RWPE2 (cell line): ENCODE data around the gene HAX1.

Experiments used
- ATAC-seq: fragments of 200-7000 bp; cut with Tn5 transposase; 3 replicates; pipeline ENCODE4 v1.9.1; 2021; ENCODE audit warnings: low read depth
- DNase-seq: peaks from one replicate; pipeline ENCODE4 v3.0.0-alpha.2; 2020; ENCODE audit warnings: low spot score
- H3K27ac ChIP-seq: fragments of 450-650 bp; 2 replicates; pipeline ENCODE4 v1.5.1; 2017; ENCODE audit warnings: mild to moderate bottlenecking; ENCODE audit not compliant: poor library complexity, severe bottlenecking
- H3K27me3 ChIP-seq: fragments of 250-450 bp; sonication (Bioruptor Pico); 2 replicates; pipeline ENCODE4 v1.5.1; 2021; ENCODE audit warnings: mild to moderate bottlenecking, moderate library complexity; ENCODE audit not compliant: insufficient read depth, poor library complexity, severe bottlenecking
- H3K36me3 ChIP-seq: fragments of 250-450 bp; sonication (Bioruptor Pico); 2 replicates; pipeline ENCODE4 v1.5.1; 2020; ENCODE audit warnings: low read depth, mild to moderate bottlenecking, moderate library complexity
- H3K4me1 ChIP-seq: fragments of 250-450 bp; sonication (Bioruptor Pico); 2 replicates; pipeline ENCODE4 v1.5.1; 2021; ENCODE audit warnings: mild to moderate bottlenecking, moderate library complexity; ENCODE audit not compliant: insufficient read depth, poor library complexity, severe bottlenecking
- H3K4me3 ChIP-seq: fragments of 250-450 bp; sonication (Bioruptor Pico); 2 replicates; pipeline ENCODE4 v1.5.1; 2021; ENCODE audit warnings: mild to moderate bottlenecking, moderate library complexity; ENCODE audit not compliant: severe bottlenecking
- H3K9me3 ChIP-seq: fragments of 250-450 bp; sonication (Bioruptor Pico); 2 replicates; pipeline ENCODE4 v1.5.1; 2021; ENCODE audit warnings: mild to moderate bottlenecking, moderate library complexity; ENCODE audit not compliant: severe bottlenecking
- TF ChIP-seq, protein P1 (sequence below): fragments of 450-650 bp; IDR thresholded peaks from one replicate; pipeline ENCODE4 v1.5.1; 2017; ENCODE audit warnings: mild to moderate bottlenecking, moderate library complexity; ENCODE audit not compliant: poor library complexity, severe bottlenecking

Gene HAX1

DNA sequence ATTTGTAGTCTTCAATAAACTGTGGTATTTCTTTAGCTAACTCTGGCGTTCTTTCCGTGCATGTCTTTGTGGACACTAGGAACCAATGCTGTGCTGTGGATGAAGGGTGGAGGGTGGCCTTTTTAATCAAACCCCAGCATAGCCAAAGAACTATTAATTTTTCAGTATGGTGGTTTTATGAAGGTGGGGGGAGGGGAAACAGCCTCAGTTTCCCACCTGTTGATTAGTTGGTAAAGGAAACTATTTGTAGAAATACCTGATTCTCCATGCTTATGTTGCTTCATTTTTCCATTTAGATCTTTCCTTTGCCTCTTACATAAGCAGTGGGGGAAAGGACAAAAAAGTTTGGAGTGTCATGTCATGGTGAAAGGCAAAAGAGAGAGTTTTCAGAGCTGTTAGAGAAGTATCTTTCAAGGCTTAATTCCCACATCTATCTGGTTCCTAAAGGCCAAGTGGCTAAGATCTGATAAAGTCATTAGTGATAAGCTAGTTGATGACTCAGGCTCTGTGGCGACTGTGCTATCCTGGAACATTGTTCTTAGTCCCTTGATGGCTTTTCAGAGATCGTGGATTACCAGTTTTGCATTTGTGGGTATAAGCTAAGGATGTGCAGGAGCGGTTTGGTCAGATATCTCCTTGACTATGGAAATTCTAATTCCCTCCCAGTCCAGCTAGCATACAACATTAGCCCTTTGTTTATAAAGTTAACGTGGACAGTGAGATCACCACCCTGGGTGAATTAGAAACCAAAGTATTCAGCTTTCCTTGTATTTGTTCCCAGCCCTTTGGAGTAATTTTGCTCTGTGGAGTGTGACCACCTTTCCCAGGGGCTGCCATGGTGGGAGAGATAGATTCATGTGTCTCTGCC, 8.7 kb upstream of the HAX1 start:
- H3K27me3 ChIP-seq, result no peaks in the 10 kb centered on the region
- H3K36me3 ChIP-seq, result peaks cover 69% of the 10 kb centered on the region
- H3K4me1 ChIP-seq, result no peaks in the 10 kb centered on the region
- H3K9me3 ChIP-seq, result no peaks in the 10 kb centered on the region
- no peak for ATAC-seq
- DNase-seq, result no peak
- no peak overlapping the region for H3K4me3 ChIP-seq
- TF ChIP-seq, protein P1, sequence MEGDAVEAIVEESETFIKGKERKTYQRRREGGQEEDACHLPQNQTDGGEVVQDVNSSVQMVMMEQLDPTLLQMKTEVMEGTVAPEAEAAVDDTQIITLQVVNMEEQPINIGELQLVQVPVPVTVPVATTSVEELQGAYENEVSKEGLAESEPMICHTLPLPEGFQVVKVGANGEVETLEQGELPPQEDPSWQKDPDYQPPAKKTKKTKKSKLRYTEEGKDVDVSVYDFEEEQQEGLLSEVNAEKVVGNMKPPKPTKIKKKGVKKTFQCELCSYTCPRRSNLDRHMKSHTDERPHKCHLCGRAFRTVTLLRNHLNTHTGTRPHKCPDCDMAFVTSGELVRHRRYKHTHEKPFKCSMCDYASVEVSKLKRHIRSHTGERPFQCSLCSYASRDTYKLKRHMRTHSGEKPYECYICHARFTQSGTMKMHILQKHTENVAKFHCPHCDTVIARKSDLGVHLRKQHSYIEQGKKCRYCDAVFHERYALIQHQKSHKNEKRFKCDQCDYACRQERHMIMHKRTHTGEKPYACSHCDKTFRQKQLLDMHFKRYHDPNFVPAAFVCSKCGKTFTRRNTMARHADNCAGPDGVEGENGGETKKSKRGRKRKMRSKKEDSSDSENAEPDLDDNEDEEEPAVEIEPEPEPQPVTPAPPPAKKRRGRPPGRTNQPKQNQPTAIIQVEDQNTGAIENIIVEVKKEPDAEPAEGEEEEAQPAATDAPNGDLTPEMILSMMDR, result no peak
- no peak overlapping the region for H3K27ac ChIP-seq

DNA sequence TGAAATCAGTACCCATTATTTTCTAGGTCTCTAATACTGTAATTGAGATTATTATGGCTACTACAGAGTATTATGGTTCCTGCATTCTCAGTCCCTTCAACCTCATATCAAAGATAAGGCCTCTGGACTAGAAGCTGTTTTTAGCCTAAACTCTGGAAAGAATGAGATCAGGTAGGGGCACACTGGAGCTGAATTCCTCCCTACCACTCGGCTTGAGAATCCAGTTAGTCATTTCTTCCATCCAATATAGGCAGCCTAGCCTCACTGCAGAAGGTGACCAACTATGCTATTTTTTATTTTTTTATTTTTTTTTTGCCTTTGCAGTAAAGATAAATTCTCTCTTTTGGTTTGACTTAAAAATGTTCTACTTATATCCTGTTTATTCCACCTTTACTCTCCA, 8.0 kb upstream of the HAX1 start:
- DNase-seq (no peak), ATAC-seq (no peak)
- no peak overlapping the region for H3K4me3 ChIP-seq

DNA sequence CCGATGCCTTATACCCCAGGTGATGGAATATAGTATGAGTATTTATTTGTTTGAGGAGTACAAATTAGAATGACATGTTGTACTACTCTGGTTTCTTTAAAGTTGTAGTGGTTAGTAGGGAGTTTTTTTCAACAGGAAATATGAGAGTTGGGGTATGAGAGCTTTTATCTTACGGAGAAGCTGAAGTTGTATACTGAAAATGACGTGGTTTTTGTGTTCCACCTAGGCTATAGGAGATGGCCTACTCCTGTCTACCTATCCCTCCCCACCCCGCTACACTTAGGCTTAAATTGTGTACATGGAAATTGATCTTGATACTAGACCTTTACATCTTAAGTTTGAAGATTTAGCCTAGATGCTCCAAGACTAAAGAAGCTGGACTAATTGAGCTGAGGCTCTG, 6.8 kb upstream of the HAX1 start:
- DNase-seq, result no peak
- Histone ChIP-seq H3K27ac (no peak overlapping the region), H3K9me3 (no peaks in the 10 kb centered on the region), H3K27me3 (no peaks in the 10 kb centered on the region), H3K4me1 (no peaks in the 10 kb centered on the region), H3K4me3 (no peak overlapping the region), H3K36me3 (peaks cover 59% of the 10 kb centered on the region)
- TF ChIP-seq, protein P1, result no peak
- ATAC-seq, result no peak

More for the DNA sequence above, 8.0 kb upstream of the HAX1 start:
- Histone ChIP-seq H3K27ac (no peak overlapping the region), H3K4me1 (no peaks in the 10 kb centered on the region), H3K9me3 (no peaks in the 10 kb centered on the region), H3K27me3 (no peaks in the 10 kb centered on the region), H3K36me3 (peaks cover 69% of the 10 kb centered on the region)
- TF ChIP-seq, protein P1, result no peak

DNA sequence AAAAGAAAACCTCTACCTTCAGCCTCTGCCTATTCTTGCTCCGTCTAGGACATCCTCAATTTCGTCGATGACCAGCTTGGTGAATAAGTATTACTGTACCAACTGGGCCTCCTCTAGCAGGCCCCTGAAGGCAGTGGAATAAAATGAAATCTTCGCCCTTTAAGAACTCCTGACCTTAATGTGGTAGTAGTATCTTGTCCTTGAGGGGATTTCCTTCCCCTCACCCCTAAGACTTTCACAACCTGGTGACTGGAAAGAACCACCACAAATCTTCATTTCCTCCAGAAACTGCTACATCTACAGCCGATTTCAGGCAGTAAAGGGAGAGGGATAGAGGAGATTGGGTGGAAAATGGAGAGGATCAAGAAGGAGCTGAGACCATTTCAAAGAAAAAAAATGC, 1.6 kb upstream of the HAX1 start:
- Histone ChIP-seq H3K9me3 (no peaks in the 10 kb centered on the region), H3K4me1 (peaks cover 4% of the 10 kb centered on the region), H3K27me3 (no peaks in the 10 kb centered on the region), H3K27ac (no peak overlapping the region), H3K4me3 (no peak overlapping the region), H3K36me3 (peaks cover 35% of the 10 kb centered on the region)
- TF ChIP-seq, protein P1, result no peak
- no peak for DNase-seq
- no peak for ATAC-seq

DNA sequence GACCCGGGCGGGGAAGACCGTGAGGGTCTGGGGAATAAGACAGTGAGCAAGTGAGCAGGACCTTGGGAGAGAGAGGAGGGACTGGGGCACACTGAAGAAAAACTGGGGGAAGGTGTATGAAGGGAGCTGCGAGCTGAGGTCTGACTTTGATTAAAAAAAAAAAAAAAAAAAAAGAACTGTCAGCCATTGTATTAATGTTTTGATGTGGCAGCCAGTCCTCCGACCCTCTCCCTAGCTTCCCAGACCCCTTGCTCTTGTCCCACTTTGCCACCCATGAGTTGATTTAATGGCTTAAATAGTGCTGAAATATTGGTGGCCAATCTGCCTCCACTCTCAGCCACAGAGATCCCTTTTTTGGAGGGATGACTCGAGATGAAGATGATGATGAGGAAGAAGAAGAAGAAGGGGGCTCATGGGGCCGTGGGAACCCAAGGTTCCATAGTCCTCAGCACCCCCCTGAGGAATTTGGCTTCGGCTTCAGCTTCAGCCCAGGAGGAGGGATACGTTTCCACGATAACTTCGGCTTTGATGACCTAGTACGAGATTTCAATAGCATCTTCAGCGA, 652 bp downstream of the HAX1 start:
- Histone ChIP-seq H3K4me1 (peaks cover 4% of the 10 kb centered on the region), H3K27me3 (no peaks in the 10 kb centered on the region), H3K4me3 (peak overlapping the region; percentile 99), H3K36me3 (peaks cover 35% of the 10 kb centered on the region), H3K27ac (peak overlapping the region; percentile 57), H3K9me3 (no peaks in the 10 kb centered on the region)
- ATAC-seq (no peak), DNase-seq (no peak)
- TF ChIP-seq, protein P1, result no peak
